ENCODE results near the gene GJA5. TPM values are rescaled to one million over a fixed set of nuclear protein-coding genes. Genes with fewer than 3 reads are reported as not detected.
A peak's percentile ranks its signal among the peaks of the same experiment; 100 is the strongest.

Gene GJA5
- total RNA-seq (100 to 1,000 TPM in 3 of 4 donors, 10 to 100 TPM in 1; 63.1 to 264 (median 165) TPM), polyA plus RNA-seq (57.1 TPM)
- long read RNA-seq, donor 1, transcript GJA5-203 (2 exons, 3,183 nt) = major isoform, 231 of 417 reads
- long read RNA-seq, donor 1, transcript GJA5-202 (2 exons, 3,181 nt) = minor isoform, 90 of 417 reads
- long read RNA-seq, donor 1, partial matches to known transcripts = 0 of 417 reads
- long read RNA-seq, donor 1, other reads (novel, unspliced or antisense) = 96 of 417 reads
- long read RNA-seq, donor 2, transcript GJA5-203 (2 exons, 3,183 nt) = minor isoform, 51 of 165 reads
- long read RNA-seq, donor 2, transcript GJA5-202 (2 exons, 3,181 nt) = major isoform, 60 of 165 reads
- long read RNA-seq, donor 2, partial matches to known transcripts = 0 of 165 reads
- long read RNA-seq, donor 2, other reads (novel, unspliced or antisense) = 54 of 165 reads
- long read RNA-seq, donor 3, transcript GJA5-203 (2 exons, 3,183 nt) = major isoform, 193 of 356 reads
- long read RNA-seq, donor 3, transcript GJA5-202 (2 exons, 3,181 nt) = minor isoform, 85 of 356 reads
- long read RNA-seq, donor 3, partial matches to known transcripts = 2 of 356 reads
- long read RNA-seq, donor 3, other reads (novel, unspliced or antisense) = 76 of 356 reads
- long read RNA-seq, donor 4, transcript GJA5-203 (2 exons, 3,183 nt) = major isoform, 172 of 249 reads
- long read RNA-seq, donor 4, transcript GJA5-202 (2 exons, 3,181 nt) = minor isoform, 13 of 249 reads
- long read RNA-seq, donor 4, partial matches to known transcripts = 2 of 249 reads
- long read RNA-seq, donor 4, other reads (novel, unspliced or antisense) = 62 of 249 reads

- Histone ChIP-seq H3K9me3 (ENCODE audit: control insufficient read depth, low read length) (no peaks in the 10 kb centered on the region), H3K27ac (ENCODE audit: low read length) (peak within 1 kb of the TSS; percentile 55), H3K27me3 (ENCODE audit: control insufficient read depth, insufficient read depth) (no peaks in the 10 kb centered on the region), H3K4me1 (ENCODE audit: control insufficient read depth, insufficient read depth, low read length) (peaks cover 36% of the 10 kb centered on the region), H3K4me3 (ENCODE audit: low read length) (no peak within 1 kb of the TSS)
- DNase-seq = no peak
- intact Hi-C loops (cut with DNase I) = no loop called here
- 72% methylated on average over 7 of the region's 7 CpGs for WGBS
- ATAC-seq = peak in 1 of 2 donors; percentile 15
Measured at GRCh38 chr1:147760481-147761260, at the start of gene GJA5. GJA5 (minus strand) TSS chr1:147760602; CDS start chr1:147759238, 1,364 bp downstream.

DNA sequence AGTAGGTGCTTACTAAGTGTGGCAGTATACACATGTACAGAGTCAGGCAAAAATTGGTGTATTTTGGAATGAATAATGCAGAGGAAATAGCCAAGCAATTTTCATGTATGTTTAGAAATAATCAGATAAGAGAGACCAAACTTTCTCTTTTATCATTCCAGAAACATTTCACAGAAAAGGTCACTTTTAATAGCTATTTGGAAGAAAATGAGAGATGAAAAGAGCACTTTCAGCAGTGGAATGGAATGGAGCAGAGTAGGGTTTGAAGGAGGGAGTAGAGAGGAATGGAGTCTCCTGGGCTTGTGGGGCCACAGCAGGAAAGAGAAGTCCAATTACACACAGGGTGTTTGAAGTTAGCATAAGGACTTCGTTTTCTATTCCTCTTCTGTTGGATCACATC lies 48.8 kb upstream of the GJA5 start:
- Histone ChIP-seq H3K27ac (ENCODE audit: low read length) (no peak overlapping the region), H3K9me3 (ENCODE audit: control insufficient read depth, low read length) (no peaks in the 10 kb centered on the region), H3K4me3 (ENCODE audit: low read length) (no peak overlapping the region), H3K27me3 (ENCODE audit: control insufficient read depth, insufficient read depth) (no peaks in the 10 kb centered on the region), H3K4me1 (ENCODE audit: control insufficient read depth, insufficient read depth, low read length) (peaks cover 5% of the 10 kb centered on the region)
- WGBS = 64% methylated on average over 1 of the region's 1 CpG
- intact Hi-C loops (cut with DNase I) = no loop called here
- ATAC-seq (no peak), DNase-seq (no peak)

GRCh38 chr1:147808025-147808424 lies 47.6 kb upstream of the GJA5 start:
- 38% methylated on average over 4 of the region's 4 CpGs for WGBS
- no peak for ATAC-seq
- no peaks in the 10 kb centered on the region for H3K27me3 ChIP-seq (ENCODE audit: control insufficient read depth, insufficient read depth)

DNA sequence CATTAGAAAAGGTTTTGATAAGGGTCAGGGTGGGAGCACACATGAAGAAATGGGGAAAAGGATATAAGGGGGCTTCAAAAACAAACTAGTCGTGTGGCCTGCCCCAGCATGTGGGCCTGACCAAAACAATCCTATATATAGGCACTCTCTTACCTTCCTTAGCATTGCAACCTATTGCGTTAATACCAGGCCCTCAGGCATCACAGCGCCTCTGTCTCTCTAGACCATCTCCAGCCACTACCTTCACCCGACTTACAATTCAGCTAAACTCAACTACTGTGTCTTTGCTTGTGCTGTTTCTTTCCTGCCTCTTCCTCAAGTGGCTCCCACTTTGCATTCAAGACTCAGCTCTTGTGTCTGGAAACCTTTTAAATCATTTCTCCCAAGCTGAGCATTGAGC lies 47.0 kb upstream of the GJA5 start:
- Histone ChIP-seq H3K4me1 (ENCODE audit: control insufficient read depth, insufficient read depth, low read length) (peaks cover 5% of the 10 kb centered on the region), H3K9me3 (ENCODE audit: control insufficient read depth, low read length) (no peaks in the 10 kb centered on the region), H3K4me3 (ENCODE audit: low read length) (no peak overlapping the region), H3K27me3 (ENCODE audit: control insufficient read depth, insufficient read depth) (no peaks in the 10 kb centered on the region), H3K27ac (ENCODE audit: low read length) (no peak overlapping the region)
- intact Hi-C loops (cut with DNase I) = no loop called here
- DNase-seq (no peak), ATAC-seq (no peak)
- WGBS = 73% methylated on average over 4 of the region's 4 CpGs

More at GRCh38 chr1:147808025-147808424, 47.6 kb upstream of the GJA5 start:
- Histone ChIP-seq H3K4me3 (ENCODE audit: low read length) (no peak overlapping the region), H3K9me3 (ENCODE audit: control insufficient read depth, low read length) (no peaks in the 10 kb centered on the region), H3K4me1 (ENCODE audit: control insufficient read depth, insufficient read depth, low read length) (peaks cover 5% of the 10 kb centered on the region), H3K27ac (ENCODE audit: low read length) (no peak overlapping the region)
- DNase-seq = no peak
- intact Hi-C loops (cut with DNase I) = no loop called here

DNA sequence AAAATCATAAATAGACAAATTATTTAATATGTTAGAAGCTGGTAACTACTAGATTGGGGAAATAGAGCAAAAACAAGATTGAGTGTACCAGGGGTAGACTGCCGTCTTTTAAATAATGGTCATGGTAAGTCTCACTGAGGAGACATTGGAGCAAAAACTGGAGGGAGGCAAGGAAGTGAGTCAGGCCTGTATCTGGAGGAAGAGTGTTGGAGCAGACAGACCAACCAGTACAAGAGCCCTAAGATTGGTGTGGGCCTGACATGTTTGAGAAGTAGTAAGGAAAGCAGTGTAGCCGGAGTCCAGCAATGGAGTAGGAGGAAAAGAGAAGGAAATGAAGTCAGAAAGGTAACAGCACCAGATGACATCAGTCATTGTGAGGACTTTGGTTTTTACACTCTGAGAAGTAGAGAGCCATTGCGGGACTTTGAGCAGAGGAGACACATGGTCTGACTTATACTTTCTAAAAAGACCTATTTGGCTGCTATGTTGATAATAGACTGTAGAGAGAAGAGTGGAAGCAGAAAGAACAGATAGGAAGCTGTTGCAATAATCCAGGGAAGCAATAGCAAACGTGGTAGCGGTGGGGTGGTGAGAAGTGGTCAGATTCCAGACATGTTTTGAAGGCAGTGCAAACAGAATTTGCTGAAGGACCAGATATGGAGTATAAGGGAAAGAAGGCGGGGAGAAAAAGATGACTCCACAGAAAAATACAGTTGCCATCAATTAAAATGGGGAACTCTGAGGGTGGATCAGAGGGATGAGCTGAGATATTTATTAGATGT lies 44.7 kb upstream of the GJA5 start:
- H3K9me3 ChIP-seq (ENCODE audit: control insufficient read depth, low read length) = no peaks in the 10 kb centered on the region
- WGBS = 69% methylated on average over 6 of the region's 6 CpGs
- no peak overlapping the region for H3K4me3 ChIP-seq (ENCODE audit: low read length)
- H3K27ac ChIP-seq (ENCODE audit: low read length) = no peak overlapping the region
- no peak for ATAC-seq
- no peaks in the 10 kb centered on the region for H3K27me3 ChIP-seq (ENCODE audit: control insufficient read depth, insufficient read depth)
- intact Hi-C loops (cut with DNase I) = no loop called here
- H3K4me1 ChIP-seq (ENCODE audit: control insufficient read depth, insufficient read depth, low read length) = no peaks in the 10 kb centered on the region
- DNase-seq = no peak

- no peak overlapping the region for H3K4me3 ChIP-seq (ENCODE audit: low read length)
- 86% methylated on average over 2 of the region's 2 CpGs for WGBS
- peaks cover 2% of the 10 kb centered on the region for H3K4me1 ChIP-seq (ENCODE audit: control insufficient read depth, insufficient read depth, low read length)
- intact Hi-C loops (cut with DNase I) = no loop called here
- no peaks in the 10 kb centered on the region for H3K27me3 ChIP-seq (ENCODE audit: control insufficient read depth, insufficient read depth)
- no peaks in the 10 kb centered on the region for H3K9me3 ChIP-seq (ENCODE audit: control insufficient read depth, low read length)
- H3K27ac ChIP-seq (ENCODE audit: low read length) = no peak overlapping the region
- DNase-seq (no peak), ATAC-seq (no peak)
Measured at GRCh38 chr1:147800804-147801203, 40.4 kb upstream of the GJA5 start.

DNA sequence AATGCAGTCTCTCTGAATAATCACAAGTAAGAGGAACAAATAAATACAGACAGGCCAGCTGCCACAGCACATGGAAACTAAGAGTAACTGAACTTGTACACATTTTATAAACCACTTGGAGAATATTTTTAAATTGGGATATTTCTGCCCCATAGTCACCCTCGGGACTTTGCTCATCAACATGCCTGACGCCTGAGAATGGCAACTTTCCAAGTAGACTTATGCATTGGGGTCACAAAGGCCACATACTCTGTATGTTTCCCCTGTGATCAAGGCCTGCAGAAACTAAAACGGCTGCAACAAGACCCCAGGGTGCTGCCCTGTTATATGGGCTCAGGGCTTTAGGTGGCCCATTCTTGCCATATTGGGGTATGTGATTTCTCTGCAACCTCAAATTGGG lies 38.3 kb upstream of the GJA5 start:
- intact Hi-C loops (cut with DNase I) = no loop called here
- no peak for DNase-seq
- no peak for ATAC-seq

GRCh38 chr1:147794570-147794969 lies 34.2 kb upstream of the GJA5 start:
- ATAC-seq = peak; percentile 87 to 92
- Histone ChIP-seq H3K9me3 (ENCODE audit: control insufficient read depth, low read length) (no peaks in the 10 kb centered on the region), H3K27me3 (ENCODE audit: control insufficient read depth, insufficient read depth) (no peaks in the 10 kb centered on the region), H3K27ac (ENCODE audit: low read length) (no peak overlapping the region), H3K4me3 (ENCODE audit: low read length) (no peak overlapping the region), H3K4me1 (ENCODE audit: control insufficient read depth, insufficient read depth, low read length) (peaks cover 6% of the 10 kb centered on the region)
- intact Hi-C loops (cut with DNase I) = no loop called here
- DNase-seq = peak; percentile 32 to 71 (median 46)
- whole genome bisulfite sequencing = 20% methylated on average over 10 of the region's 10 CpGs

More for the DNA sequence above, 38.3 kb upstream of the GJA5 start:
- Histone ChIP-seq H3K9me3 (ENCODE audit: control insufficient read depth, low read length) (no peaks in the 10 kb centered on the region), H3K4me1 (ENCODE audit: control insufficient read depth, insufficient read depth, low read length) (peaks cover 6% of the 10 kb centered on the region), H3K27ac (ENCODE audit: low read length) (no peak overlapping the region), H3K4me3 (ENCODE audit: low read length) (no peak overlapping the region), H3K27me3 (ENCODE audit: control insufficient read depth, insufficient read depth) (no peaks in the 10 kb centered on the region)
- 37% methylated on average over 3 of the region's 3 CpGs for WGBS

DNA sequence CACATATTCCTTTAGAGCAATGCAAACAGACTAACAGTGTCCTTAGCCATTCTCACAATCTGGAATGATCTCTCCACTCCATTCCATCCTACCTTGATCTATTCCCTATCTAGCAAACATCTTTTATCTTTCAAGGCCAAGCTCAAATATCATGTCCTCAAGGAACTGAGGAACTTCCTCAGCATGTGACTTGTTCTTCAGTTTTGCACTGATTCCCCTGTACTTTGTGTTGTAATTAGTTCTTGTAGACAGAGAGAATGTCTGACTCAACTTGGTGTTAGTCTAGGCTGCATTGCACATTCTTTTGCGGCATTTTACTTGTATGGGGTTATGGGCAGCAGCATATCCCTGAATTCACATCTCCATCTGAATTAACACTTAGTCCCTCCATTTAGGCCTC lies 31.5 kb upstream of the GJA5 start:
- no peak for ATAC-seq

DNA sequence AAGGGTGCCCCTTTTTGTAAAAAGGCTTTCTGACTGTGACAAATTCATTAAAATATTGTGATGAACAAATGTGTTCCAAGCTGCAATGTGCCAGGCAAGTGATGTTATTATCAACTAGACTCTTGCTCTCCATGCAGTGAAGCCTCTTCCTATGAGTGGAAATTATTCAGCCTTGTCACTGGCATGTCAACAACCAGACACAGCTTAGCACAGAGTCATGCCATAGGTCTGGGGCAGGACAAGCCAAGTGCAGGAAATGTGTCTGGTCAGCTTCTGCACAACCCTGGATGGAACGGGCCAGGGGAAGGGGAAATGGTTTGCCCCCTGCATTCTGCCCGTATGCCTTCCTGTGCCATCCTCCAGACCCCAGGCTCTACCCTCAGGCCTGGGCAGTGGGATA lies 27.4 kb upstream of the GJA5 start:
- DNase-seq (no peak), ATAC-seq (peak; percentile 48 to 84)
- Histone ChIP-seq H3K9me3 (ENCODE audit: control insufficient read depth, low read length) (no peaks in the 10 kb centered on the region), H3K27me3 (ENCODE audit: control insufficient read depth, insufficient read depth) (no peaks in the 10 kb centered on the region), H3K4me3 (ENCODE audit: low read length) (no peak overlapping the region), H3K27ac (ENCODE audit: low read length) (no peak overlapping the region), H3K4me1 (ENCODE audit: control insufficient read depth, insufficient read depth, low read length) (no peaks in the 10 kb centered on the region)
- intact Hi-C loops (cut with DNase I) = no loop called here
- 46% methylated on average over 2 of the region's 2 CpGs for WGBS

More for the DNA sequence above, 31.5 kb upstream of the GJA5 start:
- intact Hi-C loops (cut with DNase I) = no loop called here
- no peaks in the 10 kb centered on the region for H3K9me3 ChIP-seq (ENCODE audit: control insufficient read depth, low read length)
- H3K4me1 ChIP-seq (ENCODE audit: control insufficient read depth, insufficient read depth, low read length) = peaks cover 4% of the 10 kb centered on the region
- no peak overlapping the region for H3K27ac ChIP-seq (ENCODE audit: low read length)
- H3K27me3 ChIP-seq (ENCODE audit: control insufficient read depth, insufficient read depth) = no peaks in the 10 kb centered on the region
- no peak overlapping the region for H3K4me3 ChIP-seq (ENCODE audit: low read length)
- WGBS = 100% methylated on average over 1 of the region's 1 CpG
- DNase-seq = no peak

Data from right cardiac atrium (tissue), 5 donors.